Right atrium auricular region (tissue), 2 donors: ENCODE measurements around the gene ZNRD2. TPM values are rescaled to one million over a fixed set of nuclear protein-coding genes. Genes with fewer than 3 reads are reported as not detected.

ENCODE experiments used
- DNase-seq: peaks from one replicate; pipeline ENCODE4 v3.0.0-alpha.2; 2019; ENCODE audit warnings: low spot score
- H3K27ac ChIP-seq, 2 donors: fragments of 200-600 bp; sonication (generic); 1 replicate in 1 of 2; 2 replicates in 1 of 2; pipeline ENCODE4 v1.5.1; 2016 to 2019
- H3K27me3 ChIP-seq, 2 donors: fragments of 200-600 bp; sonication (generic); one replicate each; pipeline versions ENCODE4 v1.5.1 to v1.6.0; 2017 to 2019
- H3K36me3 ChIP-seq: fragments of 200-600 bp; sonication (generic); one replicate; pipeline ENCODE4 v1.5.1; 2016
- H3K4me1 ChIP-seq, 2 donors: fragments of 200-600 bp; sonication (generic); one replicate each; pipeline versions ENCODE4 v1.5.1 to v1.6.0; 2017 to 2019
- H3K4me3 ChIP-seq, 2 donors: fragments of 200-600 bp; sonication (generic); 1 replicate in 1 of 2; 2 replicates in 1 of 2; pipeline ENCODE4 v1.5.1; 2017 to 2019; ENCODE audit warnings: mild to moderate bottlenecking in 1 of 2, moderate library complexity in 1 of 2
- H3K9me3 ChIP-seq, 2 donors: fragments of 200-600 bp; sonication (generic); one replicate each; pipeline ENCODE4 v1.5.1; 2019
- CTCF ChIP-seq, 2 donors: fragments of 200-600 bp; sonication (generic); IDR thresholded peaks; one replicate each; pipeline ENCODE4 v1.5.1; 2019; ENCODE audit warnings: antibody characterized with exemption in 2 of 2
- total RNA-seq, 2 donors: library from RNA; depleted of rRNA; stranded (reverse); fragments of >200 nt; gene quantifications; one replicate each; pipeline ENCODE4 v1.1.0, GENCODE V29; 2016

ZNRD2 gene
- total RNA-seq, 2 donors from 2014 or later, result 36.1 to 50.6 TPM

GRCh38 chr11:65590240-65590738 lies 20.0 kb downstream of the ZNRD2 start:
- no peaks in the 10 kb centered on the region for H3K9me3 ChIP-seq
- no peak overlapping the region for H3K27ac ChIP-seq
- H3K4me3 ChIP-seq, result no peak overlapping the region
- DNase-seq, result no peak
- H3K4me1 ChIP-seq, result peaks cover 0 to 70% of the 10 kb centered on the region in 2 donors
- H3K27me3 ChIP-seq, result no peaks in the 10 kb centered on the region
- H3K36me3 ChIP-seq, result peaks cover 28% of the 10 kb centered on the region
- TF ChIP-seq CTCF (IDR thresholded peaks at IDR 0.05), result no peak

- H3K4me3 ChIP-seq, result peak overlapping the region; percentile 18 to 42
- no peak for DNase-seq
- no peaks in the 10 kb centered on the region for H3K27me3 ChIP-seq
- peaks cover 0 to 51% of the 10 kb centered on the region in 2 donors for H3K4me1 ChIP-seq
- H3K9me3 ChIP-seq, result no peaks in the 10 kb centered on the region
- H3K27ac ChIP-seq, result peak overlapping the region; percentile 63 to 74
- peaks cover 28% of the 10 kb centered on the region for H3K36me3 ChIP-seq
- peak in 1 of 2 donors; percentile 43 for TF ChIP-seq CTCF (IDR thresholded peaks at IDR 0.05)
These were observed 21.9 kb downstream of the ZNRD2 start for GRCh38 chr11:65591939-65592857.

GRCh38 chr11:65592858-65593517 lies 22.7 kb downstream of the ZNRD2 start:
- Histone ChIP-seq H3K27ac (peak overlapping the region; percentile 63 to 74), H3K4me1 (peaks cover 0 to 43% of the 10 kb centered on the region in 2 donors), H3K36me3 (peaks cover 36% of the 10 kb centered on the region), H3K27me3 (no peaks in the 10 kb centered on the region), H3K9me3 (no peaks in the 10 kb centered on the region), H3K4me3 (peak overlapping the region in 1 of 2 donors; percentile 42)
- TF ChIP-seq CTCF (IDR thresholded peaks at IDR 0.05), result no peak
- no peak for DNase-seq

- Histone ChIP-seq H3K4me1 (peaks cover 0 to 35% of the 10 kb centered on the region in 2 donors), H3K27me3 (no peaks in the 10 kb centered on the region), H3K9me3 (no peaks in the 10 kb centered on the region), H3K27ac (no peak overlapping the region), H3K36me3 (peaks cover 44% of the 10 kb centered on the region), H3K4me3 (no peak overlapping the region)
- no peak for DNase-seq
- TF ChIP-seq CTCF (IDR thresholded peaks at IDR 0.05), result peak; percentile 46 to 79
These were observed 23.5 kb downstream of the ZNRD2 start for GRCh38 chr11:65593518-65594414.

- Histone ChIP-seq H3K27me3 (no peaks in the 10 kb centered on the region), H3K4me3 (no peak overlapping the region), H3K4me1 (peaks cover 0 to 23% of the 10 kb centered on the region in 2 donors), H3K9me3 (no peaks in the 10 kb centered on the region), H3K27ac (no peak overlapping the region), H3K36me3 (peaks cover 52% of the 10 kb centered on the region)
- TF ChIP-seq CTCF (IDR thresholded peaks at IDR 0.05), result no peak
- DNase-seq, result no peak
These were observed 24.9 kb downstream of the ZNRD2 start for GRCh38 chr11:65595131-65595530.
